HEK293T (cell line): ENCODE results near the gene PHOSPHO2.

Source experiments
- ARNT ChIP-seq: fragments of 450-650 bp; IDR thresholded peaks from 2 replicates; pipeline ENCODE4 v1.6.1; 2017; ENCODE audit warnings: mild to moderate bottlenecking
- BHLHE40 ChIP-seq: fragments of 450-650 bp; IDR thresholded peaks from 2 replicates; pipeline ENCODE4 v1.6.1; 2016; ENCODE audit warnings: mild to moderate bottlenecking, moderate library complexity, borderline replicate concordance
- CTBP1 ChIP-seq: fragments of 450-650 bp; IDR thresholded peaks from 2 replicates; pipeline ENCODE4 v1.6.1; 2016; ENCODE audit warnings: borderline replicate concordance
- FOXA1 ChIP-seq: fragments of 450-650 bp; IDR thresholded peaks from 2 replicates; pipeline ENCODE4 v1.6.1; 2016; ENCODE audit warnings: mild to moderate bottlenecking
- FOXK2 ChIP-seq: fragments of 450-650 bp; IDR thresholded peaks from 2 replicates; pipeline ENCODE4 v1.6.1; 2016; ENCODE audit warnings: mild to moderate bottlenecking
- FOXM1 ChIP-seq: fragments of 450-650 bp; IDR thresholded peaks from 2 replicates; pipeline ENCODE4 v1.6.1; 2017; ENCODE audit warnings: mild to moderate bottlenecking, borderline replicate concordance
- HDGF ChIP-seq: fragments of 450-650 bp; IDR thresholded peaks from 2 replicates; pipeline ENCODE4 v1.6.1; 2017; ENCODE audit warnings: antibody characterized with exemption, borderline replicate concordance
- L3MBTL2 ChIP-seq: fragments of 450-650 bp; conservative IDR thresholded peaks from 2 replicates; pipeline ENCODE4 v1.6.1; 2016; ENCODE audit warnings: mild to moderate bottlenecking
- NFRKB ChIP-seq: fragments of 450-650 bp; IDR thresholded peaks from 2 replicates; pipeline ENCODE4 v1.6.1; 2016; ENCODE audit warnings: mild to moderate bottlenecking, moderate library complexity
- PKNOX1 ChIP-seq: fragments of 450-650 bp; IDR thresholded peaks from 2 replicates; pipeline ENCODE4 v1.6.1; 2016
- SP1 ChIP-seq: fragments of 450-650 bp; IDR thresholded peaks from 2 replicates; pipeline ENCODE4 v1.6.1; 2017
- SUZ12 ChIP-seq: fragments of 450-650 bp; IDR thresholded peaks from 2 replicates; pipeline ENCODE4 v1.6.1; 2016; ENCODE audit warnings: mild to moderate bottlenecking
- TARDBP ChIP-seq: fragments of 450-650 bp; IDR thresholded peaks from 2 replicates; pipeline ENCODE4 v1.6.1; 2016
- ZNF384 ChIP-seq: fragments of 450-650 bp; IDR thresholded peaks from 2 replicates; pipeline ENCODE4 v1.6.1; 2016

- TF ChIP-seq FOXA1 (no peak), FOXM1 (no peak), ZNF384 (no peak), L3MBTL2 (no peak), SP1 (no peak), NFRKB (no peak), HDGF (no peak), SUZ12 (no peak), CTBP1 (no peak), BHLHE40 (no peak), PKNOX1 (no peak), ARNT (no peak), FOXK2 (no peak), TARDBP (no peak)
Measured at GRCh38 chr2:169658877-169659276, 35.4 kb upstream of the PHOSPHO2 start.
